SK-N-MC (cell line): ENCODE measurements around the gene ANKS6.

Experiments used
- EZH2 ChIP-seq: fragments of 200-600 bp; sonication (generic); IDR thresholded peaks from one replicate; pipeline ENCODE4 v1.6.1; 2017; ENCODE audit warnings: antibody characterized with exemption
- POLR2AphosphoS5 ChIP-seq: IDR thresholded peaks from 2 replicates; pipeline ENCODE4 v1.6.1; 2012; ENCODE audit warnings: mild to moderate bottlenecking, low read depth, low read length, borderline replicate concordance

DNA sequence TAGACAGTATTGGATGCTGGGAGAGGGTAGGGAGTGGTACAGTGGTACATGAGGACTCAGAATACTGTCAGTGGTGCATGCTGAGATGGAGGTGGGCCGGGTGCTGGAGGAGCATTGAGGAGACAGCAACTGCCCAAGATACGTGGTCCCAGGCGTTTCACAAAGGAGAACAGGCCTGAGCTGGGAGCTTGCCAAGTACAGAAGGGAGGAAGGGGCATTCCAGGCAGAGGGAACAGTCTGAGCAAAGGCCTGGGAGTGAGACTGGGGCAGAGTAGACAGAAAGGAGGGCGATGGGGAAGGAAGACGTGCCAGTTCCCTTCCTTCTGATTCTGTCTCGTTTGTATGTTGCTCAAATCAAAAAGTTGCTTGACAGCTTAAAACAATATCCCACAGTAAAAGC lies 26.3 kb upstream of the ANKS6 start:
- TF ChIP-seq POLR2AphosphoS5 (no peak), EZH2 (no peak)
